ENCODE data around the gene UPF3A. TPM values are rescaled to one million over a fixed set of nuclear protein-coding genes. Genes with fewer than 3 reads are reported as not detected.

Gene UPF3A
- total RNA-seq, 1 donor from 2014 or later: 46.2 TPM

GRCh38 chr13:114235697-114236096 lies 45.7 kb upstream of the UPF3A start:
- H3K27ac Mint-ChIP-seq (ENCODE audit: unreplicated experiment): peak overlapping the region; percentile 53
- peaks cover 23% of the 10 kb centered on the region for H3K4me1 Mint-ChIP-seq (ENCODE audit: low read depth)
- DNase-seq (ENCODE audit: low spot score): no peak
- peaks cover 14% of the 10 kb centered on the region for H3K36me3 Mint-ChIP-seq (ENCODE audit: low read depth)
- no peaks in the 10 kb centered on the region for H3K27me3 Mint-ChIP-seq (ENCODE audit: low read depth)
- TF ChIP-seq, protein P1, sequence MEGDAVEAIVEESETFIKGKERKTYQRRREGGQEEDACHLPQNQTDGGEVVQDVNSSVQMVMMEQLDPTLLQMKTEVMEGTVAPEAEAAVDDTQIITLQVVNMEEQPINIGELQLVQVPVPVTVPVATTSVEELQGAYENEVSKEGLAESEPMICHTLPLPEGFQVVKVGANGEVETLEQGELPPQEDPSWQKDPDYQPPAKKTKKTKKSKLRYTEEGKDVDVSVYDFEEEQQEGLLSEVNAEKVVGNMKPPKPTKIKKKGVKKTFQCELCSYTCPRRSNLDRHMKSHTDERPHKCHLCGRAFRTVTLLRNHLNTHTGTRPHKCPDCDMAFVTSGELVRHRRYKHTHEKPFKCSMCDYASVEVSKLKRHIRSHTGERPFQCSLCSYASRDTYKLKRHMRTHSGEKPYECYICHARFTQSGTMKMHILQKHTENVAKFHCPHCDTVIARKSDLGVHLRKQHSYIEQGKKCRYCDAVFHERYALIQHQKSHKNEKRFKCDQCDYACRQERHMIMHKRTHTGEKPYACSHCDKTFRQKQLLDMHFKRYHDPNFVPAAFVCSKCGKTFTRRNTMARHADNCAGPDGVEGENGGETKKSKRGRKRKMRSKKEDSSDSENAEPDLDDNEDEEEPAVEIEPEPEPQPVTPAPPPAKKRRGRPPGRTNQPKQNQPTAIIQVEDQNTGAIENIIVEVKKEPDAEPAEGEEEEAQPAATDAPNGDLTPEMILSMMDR (IDR thresholded peaks at IDR 0.05): no peak
- H3K4me3 Mint-ChIP-seq (ENCODE audit: unreplicated experiment): peak overlapping the region; percentile 83
- H3K9me3 Mint-ChIP-seq (ENCODE audit: low read depth): no peaks in the 10 kb centered on the region

GRCh38 chr13:114236227-114236626 lies 45.2 kb upstream of the UPF3A start:
- DNase-seq (ENCODE audit: low spot score): no peak
- peaks cover 15% of the 10 kb centered on the region for H3K36me3 Mint-ChIP-seq (ENCODE audit: low read depth)
- peak overlapping the region; percentile 83 for H3K4me3 Mint-ChIP-seq (ENCODE audit: unreplicated experiment)
- H3K27ac Mint-ChIP-seq (ENCODE audit: unreplicated experiment): peak overlapping the region; percentile 53
- no peaks in the 10 kb centered on the region for H3K27me3 Mint-ChIP-seq (ENCODE audit: low read depth)
- no peaks in the 10 kb centered on the region for H3K9me3 Mint-ChIP-seq (ENCODE audit: low read depth)
- peaks cover 23% of the 10 kb centered on the region for H3K4me1 Mint-ChIP-seq (ENCODE audit: low read depth)
- TF ChIP-seq, protein P1 (IDR thresholded peaks at IDR 0.05): no peak

DNA sequence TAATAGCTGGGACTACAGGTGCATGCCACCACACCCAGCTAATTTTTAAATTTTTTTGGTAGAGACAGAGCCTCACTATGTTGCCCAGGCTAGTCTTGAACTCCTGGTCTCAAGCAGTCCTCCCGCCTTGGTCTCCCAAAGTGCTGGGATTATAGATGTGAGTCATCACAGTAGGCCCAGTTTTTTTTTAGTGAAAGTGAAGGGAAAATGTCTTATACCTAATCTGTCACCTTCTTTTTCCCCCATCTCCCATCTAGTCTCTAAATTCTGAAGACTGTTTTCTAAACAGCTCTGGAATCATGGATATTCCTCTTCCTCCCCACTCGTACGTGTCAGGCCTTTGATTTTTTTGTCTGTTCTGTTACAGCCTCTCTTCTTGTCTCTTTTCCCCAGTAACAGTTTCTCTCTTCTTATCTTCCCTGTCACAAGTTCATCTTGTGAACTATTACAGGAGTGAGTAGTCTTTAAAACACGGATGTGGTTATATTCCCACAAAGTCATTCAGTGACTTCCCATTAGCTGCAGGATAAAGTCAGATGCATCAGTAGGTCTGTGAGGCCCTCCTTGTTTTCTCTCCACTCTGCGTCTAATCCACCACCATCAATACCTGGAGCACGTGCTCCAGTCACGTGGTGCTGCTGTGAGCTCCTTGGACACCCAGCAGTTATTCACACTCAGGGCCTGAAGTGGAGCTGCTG lies 43.8 kb upstream of the UPF3A start:
- H3K4me1 Mint-ChIP-seq (ENCODE audit: low read depth): peaks cover 23% of the 10 kb centered on the region
- no peak for DNase-seq (ENCODE audit: low spot score)
- TF ChIP-seq, protein P1 (IDR thresholded peaks at IDR 0.05): no peak
- peaks cover 24% of the 10 kb centered on the region for H3K36me3 Mint-ChIP-seq (ENCODE audit: low read depth)
- H3K4me3 Mint-ChIP-seq (ENCODE audit: unreplicated experiment): no peak overlapping the region
- H3K27ac Mint-ChIP-seq (ENCODE audit: unreplicated experiment): no peak overlapping the region
- H3K27me3 Mint-ChIP-seq (ENCODE audit: low read depth): no peaks in the 10 kb centered on the region
- H3K9me3 Mint-ChIP-seq (ENCODE audit: low read depth): no peaks in the 10 kb centered on the region

GRCh38 chr13:114241918-114242317 lies 39.5 kb upstream of the UPF3A start:
- TF ChIP-seq, protein P1 (IDR thresholded peaks at IDR 0.05): no peak
- Mint-ChIP-seq H3K36me3 (ENCODE audit: low read depth) (peaks cover 44% of the 10 kb centered on the region), H3K9me3 (ENCODE audit: low read depth) (no peaks in the 10 kb centered on the region), H3K4me3 (ENCODE audit: unreplicated experiment) (no peak overlapping the region), H3K27me3 (ENCODE audit: low read depth) (no peaks in the 10 kb centered on the region), H3K4me1 (ENCODE audit: low read depth) (peaks cover 12% of the 10 kb centered on the region), H3K27ac (ENCODE audit: unreplicated experiment) (no peak overlapping the region)
- no peak for DNase-seq (ENCODE audit: low spot score)

DNA sequence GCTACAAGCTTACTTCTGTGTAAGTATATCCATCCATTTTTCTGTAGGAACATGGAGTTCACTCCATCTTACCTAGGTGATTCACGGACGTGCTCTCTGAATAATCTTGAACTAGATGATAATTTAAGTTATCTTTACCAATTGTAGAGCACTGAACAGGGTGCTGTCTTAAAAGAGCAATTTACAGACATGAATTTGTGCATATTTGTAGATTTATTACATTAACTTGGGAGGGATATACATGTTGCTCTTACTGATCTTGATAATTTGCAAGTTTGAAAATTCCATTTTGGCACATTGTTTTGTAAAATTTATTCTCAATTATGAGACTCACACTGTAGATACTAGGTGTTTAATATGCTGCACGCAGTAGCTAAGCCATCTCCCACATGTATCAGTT lies 37.4 kb upstream of the UPF3A start:
- TF ChIP-seq, protein P1 (IDR thresholded peaks at IDR 0.05): no peak
- DNase-seq (ENCODE audit: low spot score): no peak
- H3K27ac Mint-ChIP-seq (ENCODE audit: unreplicated experiment): no peak overlapping the region

More for the DNA sequence above, 37.4 kb upstream of the UPF3A start:
- peaks cover 22% of the 10 kb centered on the region for H3K4me1 Mint-ChIP-seq (ENCODE audit: low read depth)
- H3K4me3 Mint-ChIP-seq (ENCODE audit: unreplicated experiment): no peak overlapping the region
- H3K9me3 Mint-ChIP-seq (ENCODE audit: low read depth): no peaks in the 10 kb centered on the region
- no peaks in the 10 kb centered on the region for H3K27me3 Mint-ChIP-seq (ENCODE audit: low read depth)
- peaks cover 44% of the 10 kb centered on the region for H3K36me3 Mint-ChIP-seq (ENCODE audit: low read depth)
